Forelimb muscle (tissue), 1 donor: Measurements from ENCODE around the gene LCE3E. TPM values are rescaled to one million over a fixed set of nuclear protein-coding genes. Genes with fewer than 3 reads are reported as not detected.

Source experiments
- DNase-seq: peaks from one replicate; pipeline ENCODE4 v3.0.0-alpha.2; 2013; ENCODE audit warnings: low read depth
- polyA plus RNA-seq: library from polyadenylated mRNA; unstranded; fragments of 120-200 nt; gene quantifications from one replicate; pipeline ENCODE4 v1.2.1, GENCODE V29; 2013; ENCODE audit not compliant: insufficient read length

The LCE3E gene
- polyA plus RNA-seq, 1 donor = not detected

GRCh38 chr1:152516082-152516481 is 50.5 kb downstream of the LCE3E start:
- no peak for DNase-seq

Other genes with a start within 250 kb of the LCE3E start
- gene FLG, start 241.5 kb downstream of the LCE3E start, polyA plus RNA-seq = 0.58 TPM
- 0.06 TPM for gene FLG2, start 206.8 kb downstream of the LCE3E start, polyA plus RNA-seq
- not detected for gene CRNN, start 152.5 kb downstream of the LCE3E start, polyA plus RNA-seq
- gene LCE5A, start 56.0 kb downstream of the LCE3E start, polyA plus RNA-seq = not detected
- gene CRCT1, start 52.3 kb downstream of the LCE3E start, polyA plus RNA-seq = not detected
- not detected for gene LCE3D, start 13.7 kb upstream of the LCE3E start, polyA plus RNA-seq
- gene LCE3C, start 33.5 kb upstream of the LCE3E start, polyA plus RNA-seq = not detected
- gene LCE3B, start 47.0 kb upstream of the LCE3E start, polyA plus RNA-seq = not detected
- gene LCE3A, start 56.3 kb upstream of the LCE3E start, polyA plus RNA-seq = not detected
- not detected for gene LCE2D, start 96.6 kb upstream of the LCE3E start, polyA plus RNA-seq
- gene LCE2C, start 108.5 kb upstream of the LCE3E start, polyA plus RNA-seq = not detected
- not detected for gene LCE2B, start 119.3 kb upstream of the LCE3E start, polyA plus RNA-seq
- gene LCE2A, start 131.6 kb upstream of the LCE3E start, polyA plus RNA-seq = not detected
- gene LCE4A, start 141.4 kb upstream of the LCE3E start, polyA plus RNA-seq = not detected
- not detected for gene KPRP, start 191.2 kb upstream of the LCE3E start, polyA plus RNA-seq
- gene LCE1F, start 208.4 kb upstream of the LCE3E start, polyA plus RNA-seq = not detected
- not detected for gene LCE1E, start 219.5 kb upstream of the LCE3E start, polyA plus RNA-seq
- not detected for gene LCE1D, start 229.9 kb upstream of the LCE3E start, polyA plus RNA-seq
- not detected for gene LCE1C, start 239.9 kb upstream of the LCE3E start, polyA plus RNA-seq
- gene LCE1B, start 245.2 kb upstream of the LCE3E start, polyA plus RNA-seq = not detected